Ishikawa (cell line): Measurements from ENCODE around the gene ERICH3.

Experiments
- CEBPB ChIP-seq: IDR thresholded peaks from 2 replicates; pipeline ENCODE4 v1.6.1; 2012
- CREB1 ChIP-seq: IDR thresholded peaks from 2 replicates; pipeline ENCODE4 v1.6.1; 2012; ENCODE audit warnings: low read depth
- EGR1 ChIP-seq: IDR thresholded peaks from 2 replicates; pipeline ENCODE4 v1.6.1; 2012
- EP300 ChIP-seq: IDR thresholded peaks from 2 replicates; pipeline ENCODE4 v1.6.1; 2012; ENCODE audit warnings: borderline replicate concordance
- FOXM1 ChIP-seq: IDR thresholded peaks from 2 replicates; pipeline ENCODE4 v1.6.1; 2012; ENCODE audit warnings: low read depth, borderline replicate concordance
- NFIC ChIP-seq: IDR thresholded peaks from 2 replicates; pipeline ENCODE4 v1.6.1; 2012
- RAD21 ChIP-seq: IDR thresholded peaks from 2 replicates; pipeline ENCODE4 v1.6.1; 2012; ENCODE audit warnings: low read depth
- REST ChIP-seq: IDR thresholded peaks from 2 replicates; pipeline ENCODE4 v1.6.1; 2012; ENCODE audit warnings: low read depth, mild to moderate bottlenecking
- TAF1 ChIP-seq: IDR thresholded peaks from 2 replicates; pipeline ENCODE4 v1.6.1; 2012; ENCODE audit warnings: low read depth, mild to moderate bottlenecking
- TCF12 ChIP-seq: IDR thresholded peaks from 2 replicates; pipeline ENCODE4 v1.6.1; 2012; ENCODE audit warnings: low read depth
- TEAD4 ChIP-seq: IDR thresholded peaks from 2 replicates; pipeline ENCODE4 v1.6.1; 2012
- YY1 ChIP-seq: IDR thresholded peaks from 2 replicates; pipeline ENCODE4 v1.6.1; 2012; ENCODE audit warnings: low read depth
- ZBTB7A ChIP-seq: IDR thresholded peaks from 2 replicates; pipeline ENCODE4 v1.6.1; 2012; ENCODE audit warnings: low read depth
- TF ChIP-seq, protein P1 (sequence below): IDR thresholded peaks from 2 replicates; pipeline ENCODE4 v1.6.1; 2012
- TF ChIP-seq, protein P2 (sequence below): IDR thresholded peaks from 2 replicates; pipeline ENCODE4 v1.6.1; 2012

ERICH3 gene

DNA sequence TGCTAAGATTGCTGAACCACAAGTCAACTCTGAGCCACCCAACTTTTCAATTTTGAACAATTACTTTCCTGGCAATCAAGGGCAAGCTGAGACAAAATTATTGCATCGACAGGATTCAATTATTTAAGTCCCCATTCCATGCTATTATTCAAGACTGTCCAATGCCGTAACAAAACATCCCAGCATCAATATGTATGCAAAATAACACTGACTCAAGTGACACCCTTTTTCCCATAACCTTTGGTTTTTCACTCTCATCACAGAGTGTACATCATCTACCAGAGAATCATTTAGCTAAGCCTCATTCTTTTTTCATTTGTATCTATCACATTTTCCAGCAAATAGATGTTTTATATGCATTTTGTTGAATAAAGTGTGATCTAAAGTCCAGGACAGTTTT is 54.6 kb downstream of the ERICH3 start:
- TF ChIP-seq ZBTB7A (no peak), YY1 (no peak), TAF1 (no peak), RAD21 (no peak), REST (no peak), EP300 (no peak), NFIC (no peak), CREB1 (no peak), FOXM1 (no peak), CEBPB (no peak), TEAD4 (no peak), EGR1 (no peak), TCF12 (no peak)
- TF ChIP-seq, protein P1, sequence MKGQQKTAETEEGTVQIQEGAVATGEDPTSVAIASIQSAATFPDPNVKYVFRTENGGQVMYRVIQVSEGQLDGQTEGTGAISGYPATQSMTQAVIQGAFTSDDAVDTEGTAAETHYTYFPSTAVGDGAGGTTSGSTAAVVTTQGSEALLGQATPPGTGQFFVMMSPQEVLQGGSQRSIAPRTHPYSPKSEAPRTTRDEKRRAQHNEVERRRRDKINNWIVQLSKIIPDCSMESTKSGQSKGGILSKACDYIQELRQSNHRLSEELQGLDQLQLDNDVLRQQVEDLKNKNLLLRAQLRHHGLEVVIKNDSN = no peak
- TF ChIP-seq, protein P2, sequence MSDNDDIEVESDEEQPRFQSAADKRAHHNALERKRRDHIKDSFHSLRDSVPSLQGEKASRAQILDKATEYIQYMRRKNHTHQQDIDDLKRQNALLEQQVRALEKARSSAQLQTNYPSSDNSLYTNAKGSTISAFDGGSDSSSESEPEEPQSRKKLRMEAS = no peak

DNA sequence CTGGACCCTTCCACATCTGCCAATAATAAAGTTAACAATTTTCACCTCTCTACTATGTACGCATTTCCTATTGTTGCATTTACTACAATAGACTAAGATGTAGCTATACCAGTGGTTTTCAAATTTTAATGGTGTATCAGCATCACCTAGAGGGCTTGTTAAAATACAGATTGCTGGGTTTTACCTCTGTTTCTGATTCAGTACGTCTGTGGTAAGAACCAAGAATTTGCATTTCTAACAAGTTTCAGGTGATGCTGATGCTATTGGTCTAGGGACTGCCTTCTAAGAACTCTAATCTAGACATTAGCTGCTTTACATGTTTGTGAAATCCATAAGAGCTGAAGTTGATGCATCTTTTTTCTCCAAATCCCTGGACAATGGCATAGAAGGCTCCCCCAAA is 59.7 kb downstream of the ERICH3 start:
- no peak for TF ChIP-seq FOXM1
- TF ChIP-seq ZBTB7A = no peak
- TF ChIP-seq EGR1 = no peak
- no peak for TF ChIP-seq CREB1

DNA sequence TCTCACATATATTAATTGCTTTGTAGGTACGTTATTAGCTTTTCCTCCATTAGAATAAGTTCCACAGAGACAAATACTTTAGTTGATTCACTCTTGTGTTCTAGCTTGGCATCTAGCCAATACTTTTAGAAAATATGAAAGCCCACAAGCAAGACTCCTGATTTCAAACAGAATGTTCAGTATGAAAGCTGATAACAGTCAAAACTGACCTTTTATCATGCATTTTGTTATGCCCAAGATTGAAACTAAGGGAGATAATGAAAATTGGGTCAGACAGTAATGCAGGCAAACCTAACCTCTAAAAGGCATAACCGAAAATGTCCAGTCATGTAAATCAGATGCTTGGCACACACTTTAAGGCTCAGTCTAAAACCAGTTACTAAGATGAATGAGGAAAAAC is 61.7 kb downstream of the ERICH3 start:
- TF ChIP-seq RAD21 (no peak), TEAD4 (no peak), YY1 (no peak), ZBTB7A (no peak), REST (no peak), TAF1 (no peak), EGR1 (no peak), FOXM1 (no peak), EP300 (no peak), NFIC (no peak)
- TF ChIP-seq, protein P1 = no peak
- TF ChIP-seq, protein P2 = no peak

DNA sequence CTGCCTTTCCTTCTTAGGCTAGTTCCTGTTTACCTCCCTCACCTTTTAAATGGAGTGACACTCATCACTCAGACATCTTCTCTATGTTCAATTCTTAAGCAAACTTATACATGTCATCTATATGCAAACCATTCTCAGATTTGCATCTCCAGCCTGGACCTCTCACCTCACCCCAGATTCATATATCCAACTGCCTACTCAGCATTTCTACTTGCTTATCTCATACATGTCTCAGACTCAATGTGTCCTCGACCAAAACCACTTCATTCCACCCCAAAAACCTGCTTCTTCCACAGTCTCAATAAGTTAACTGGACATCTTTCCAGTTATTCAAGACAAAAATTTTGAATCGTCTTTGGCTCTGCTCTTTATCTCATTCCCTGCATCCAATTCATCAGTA is 62.6 kb downstream of the ERICH3 start:
- TF ChIP-seq TCF12 = no peak
- TF ChIP-seq REST = no peak
- TF ChIP-seq FOXM1 = no peak
- no peak for TF ChIP-seq YY1
- no peak for TF ChIP-seq CEBPB
- TF ChIP-seq RAD21 = no peak
- no peak for TF ChIP-seq TEAD4

DNA sequence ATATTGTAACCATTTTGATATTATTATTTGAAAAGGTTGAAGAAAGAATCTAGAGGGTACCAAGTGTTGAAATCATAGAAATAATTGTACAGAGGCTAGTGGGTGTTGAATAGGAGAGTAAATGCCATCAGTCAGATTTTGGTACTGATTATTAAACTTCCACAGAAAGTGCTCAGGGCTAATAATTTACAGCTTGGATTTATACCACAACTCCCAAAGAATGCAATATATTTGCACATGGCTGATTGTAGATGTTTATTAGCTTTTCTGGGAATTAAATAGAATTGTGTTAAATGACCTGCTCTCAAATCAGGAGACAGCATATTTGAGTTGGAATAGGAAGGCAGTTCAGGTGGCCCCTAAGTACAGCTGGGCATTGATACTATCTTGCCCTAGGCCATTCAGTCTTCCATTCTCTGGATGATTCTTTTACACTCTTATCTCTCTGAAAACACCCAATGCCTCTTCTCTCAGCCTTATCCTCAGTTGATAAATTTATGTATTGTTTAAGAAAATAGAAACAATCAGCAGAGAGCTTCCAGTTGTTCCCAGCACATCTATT is 63.7 kb downstream of the ERICH3 start:
- TF ChIP-seq CEBPB (no peak), YY1 (no peak), EP300 (no peak), EGR1 (no peak), NFIC (no peak), CREB1 (no peak), ZBTB7A (no peak), REST (no peak), TCF12 (no peak), TEAD4 (no peak), FOXM1 (no peak), TAF1 (no peak), RAD21 (no peak)
- TF ChIP-seq, protein P1 = no peak
- TF ChIP-seq, protein P2 = no peak
